IPS-NIHi11 (cell line): ENCODE results near the gene ARL13B.
"Not testable (repeated sequence)": the region's sequence is repeated elsewhere in the genome, so short reads cannot be mapped to it uniquely, and the experiment has no call there.

ENCODE experiments used
- DNase-seq: peaks from one replicate; pipeline ENCODE4 v3.0.0; 2012; ENCODE audit warnings: mixed read lengths, low spot score

ARL13B gene

DNA sequence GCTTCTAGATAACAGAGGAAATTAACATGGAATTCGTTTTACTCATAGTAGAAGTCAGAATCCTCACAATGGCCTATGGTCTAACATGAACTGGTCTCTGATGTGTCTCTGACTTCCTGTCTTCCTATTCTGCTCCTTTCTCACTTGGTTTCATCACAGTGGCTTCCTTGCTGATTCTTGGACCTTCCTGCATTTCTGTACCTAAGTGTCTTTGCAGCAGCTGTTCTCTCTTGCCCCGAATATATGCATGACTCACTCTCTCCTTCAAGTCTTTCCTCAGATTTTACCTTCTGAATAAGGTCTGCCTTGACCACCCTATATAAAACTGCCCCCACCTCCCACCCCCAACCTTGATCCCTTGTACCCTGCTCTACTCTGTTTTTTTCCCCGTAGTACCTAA lies 14.1 kb downstream of the ARL13B start:
- DNase-seq = no peak

- no peak for DNase-seq
Measured at GRCh38 chr3:94001191-94001590, 21.2 kb downstream of the ARL13B start.

DNA sequence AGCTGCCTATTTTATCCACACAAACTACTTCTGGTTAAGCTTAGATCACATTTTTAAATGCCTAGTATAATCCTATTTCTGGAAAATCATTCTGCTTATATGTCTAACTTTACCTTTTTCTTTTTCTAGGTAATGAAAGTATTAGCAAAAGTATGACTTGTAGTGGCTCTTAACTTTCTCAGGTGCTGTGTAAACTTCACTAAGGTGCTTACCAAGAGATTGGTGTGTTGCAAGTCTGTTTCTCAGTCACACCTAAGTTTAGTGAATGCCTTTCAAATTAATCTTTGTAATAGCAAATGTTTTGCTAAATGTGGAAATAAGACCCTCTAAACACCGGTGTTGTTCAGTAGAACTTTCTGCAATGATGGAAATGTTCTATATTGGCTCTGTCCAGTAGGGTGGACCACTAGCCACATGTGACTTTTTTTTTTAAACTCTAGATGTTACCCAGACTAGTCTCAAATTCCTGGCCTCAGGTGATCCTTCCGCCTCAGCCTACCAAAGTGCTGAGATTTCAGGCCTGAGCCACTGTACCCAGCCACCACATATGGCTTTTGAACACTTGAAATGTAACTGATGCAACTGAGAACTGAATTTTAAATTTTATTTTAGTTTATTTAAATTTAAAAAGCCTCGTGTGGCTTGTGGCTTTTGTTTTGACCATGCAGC lies 22.0 kb downstream of the ARL13B start:
- DNase-seq = no peak

DNA sequence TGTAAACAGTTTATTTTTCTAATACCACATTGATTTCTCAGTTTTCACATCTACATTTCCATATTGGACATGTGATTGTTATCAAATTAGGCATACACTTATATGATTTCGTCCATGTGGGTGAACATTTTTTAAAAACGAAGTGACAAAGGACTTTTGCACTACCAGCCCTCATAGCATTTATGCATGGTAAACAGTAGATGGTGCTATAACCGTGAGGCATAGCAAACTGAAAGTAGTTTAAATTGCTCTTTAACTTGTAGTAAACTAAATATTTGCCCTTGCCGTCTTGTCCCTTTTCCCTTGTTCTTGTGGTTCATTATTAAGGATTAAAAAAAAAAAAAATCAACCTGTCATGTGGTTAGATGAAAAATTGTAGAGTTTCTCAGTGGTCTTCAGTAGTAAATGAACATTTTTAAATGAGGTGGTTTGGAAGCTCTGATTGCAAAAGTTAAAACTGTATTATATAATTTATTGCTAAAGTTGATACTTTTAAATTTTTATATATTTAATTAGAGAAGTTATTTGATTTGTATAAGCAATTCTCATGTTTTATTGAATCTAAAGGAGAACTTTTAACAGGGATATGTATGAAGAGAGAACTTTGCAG lies 24.5 kb downstream of the ARL13B start:
- peak; percentile 23 for DNase-seq

DNA sequence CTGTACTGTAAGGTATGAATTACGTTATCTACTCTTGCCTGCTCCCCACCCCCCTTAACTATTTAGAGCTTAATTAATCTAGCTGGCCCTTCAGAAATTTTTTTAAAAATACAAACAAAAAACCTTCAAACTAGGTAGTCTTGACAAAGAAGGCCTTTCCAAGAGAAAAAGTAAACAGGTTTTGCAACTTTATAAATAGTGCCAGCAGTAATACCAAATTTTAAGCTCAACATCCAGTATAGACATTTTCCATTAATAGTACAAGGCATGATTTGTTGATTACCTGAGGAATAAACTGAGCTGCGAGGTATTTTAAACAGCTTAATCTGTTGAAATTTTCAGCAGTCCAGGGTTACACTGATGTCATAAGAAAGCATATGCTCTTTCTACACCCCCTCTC lies 28.3 kb downstream of the ARL13B start:
- no peak for DNase-seq

- no peak for DNase-seq
Measured at GRCh38 chr3:94009608-94010007, 29.7 kb downstream of the ARL13B start.

- DNase-seq = no peak
Measured at GRCh38 chr3:94011233-94011711, 31.3 kb downstream of the ARL13B start.

GRCh38 chr3:94012185-94012584 lies 32.2 kb downstream of the ARL13B start:
- no peak for DNase-seq

- DNase-seq = no peak
Measured at GRCh38 chr3:94015025-94015424, 35.1 kb downstream of the ARL13B start.

GRCh38 chr3:94019659-94020058 lies 39.7 kb downstream of the ARL13B start:
- no peak for DNase-seq

DNA sequence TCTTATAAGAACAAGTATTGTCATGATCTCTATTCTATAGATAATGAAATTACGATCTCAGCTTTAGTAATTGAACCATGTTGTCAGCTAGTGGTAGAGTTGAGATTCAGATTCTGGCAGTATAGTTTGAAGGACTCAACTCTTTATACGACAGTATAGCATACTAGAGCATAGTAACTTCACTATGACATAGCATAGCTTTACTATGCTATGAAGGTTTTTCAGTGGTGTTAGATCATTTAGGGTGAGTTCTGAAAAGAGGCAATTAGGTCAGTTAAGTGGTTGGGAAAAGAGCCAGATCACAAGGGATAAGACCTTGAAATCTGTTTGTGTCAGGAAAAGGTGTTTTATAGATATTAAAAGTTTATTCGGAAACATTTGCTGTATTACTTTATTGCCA lies 40.3 kb downstream of the ARL13B start:
- no peak for DNase-seq

GRCh38 chr3:94024385-94024784 lies 44.4 kb downstream of the ARL13B start:
- DNase-seq = no peak

GRCh38 chr3:94026623-94027022 lies 46.7 kb downstream of the ARL13B start:
- DNase-seq = no peak

DNA sequence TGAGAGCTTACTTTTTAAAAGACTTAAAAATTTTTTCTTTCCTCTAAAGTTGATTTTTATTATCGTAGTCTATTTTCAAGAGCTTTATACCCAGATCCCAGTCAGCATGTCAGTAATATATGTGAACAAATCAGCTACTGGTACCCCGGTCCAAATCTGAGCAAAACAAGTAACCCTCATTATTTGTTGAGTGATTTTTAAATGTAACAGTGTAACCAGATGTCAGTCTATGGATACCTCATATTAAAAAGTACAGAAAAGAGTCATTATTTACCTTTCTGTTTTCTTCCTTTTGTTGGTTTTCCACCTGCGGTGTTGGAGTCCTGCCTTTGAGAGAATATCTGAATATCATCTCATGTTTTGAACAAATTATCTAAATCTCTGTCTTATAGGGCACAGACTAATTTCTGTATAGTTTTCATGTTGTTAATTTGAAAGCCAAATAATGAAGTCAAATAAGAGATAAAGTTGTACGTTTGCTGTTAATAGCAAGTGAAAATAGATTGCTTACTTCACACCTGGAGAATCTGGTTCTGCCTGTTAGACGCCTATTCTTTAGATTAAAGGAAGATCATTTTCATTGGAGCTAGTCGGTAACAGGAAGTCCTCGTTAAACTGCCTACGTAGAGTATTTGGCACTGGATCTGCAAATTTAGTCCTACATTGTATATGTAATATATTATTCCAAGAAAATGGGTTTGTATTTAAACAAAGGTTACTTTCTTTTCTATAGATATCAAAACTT lies 48.3 kb downstream of the ARL13B start, which contains the start of gene STX19:
STX19 (minus strand) TSS at position 505 of the 745 bp plus-strand sequence. CDS start 13,328 bp downstream, outside the sequence.
- DNase-seq = peak; percentile 18

DNA sequence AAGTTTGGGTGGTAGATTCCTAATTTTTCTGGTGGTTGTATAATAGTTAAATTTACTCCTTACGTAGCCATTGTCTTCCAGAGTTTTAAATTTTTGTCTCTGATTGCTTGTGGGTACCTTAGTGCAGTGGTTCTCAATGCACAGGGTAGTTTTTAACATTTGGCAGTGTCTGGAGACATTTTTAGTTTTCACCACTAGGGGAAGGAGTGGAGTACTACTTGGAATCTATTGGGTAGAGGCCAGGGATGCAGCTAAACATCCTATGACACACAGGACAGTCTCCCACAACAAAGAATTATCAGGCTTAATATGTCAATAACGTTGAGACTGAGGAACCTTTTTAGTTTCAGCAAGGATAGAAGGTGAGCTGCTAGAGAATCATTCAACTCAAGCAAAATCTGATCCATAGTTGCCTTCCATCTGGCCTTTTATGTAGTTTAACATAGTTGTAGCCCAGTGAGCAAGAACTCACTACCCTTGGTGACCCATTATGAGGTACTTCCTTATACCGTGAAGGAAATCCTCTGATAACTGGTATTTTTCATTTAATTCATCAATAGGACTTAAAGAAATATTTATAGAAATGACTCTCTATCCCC lies 57.1 kb downstream of the ARL13B start:
- DNase-seq = peak; percentile 32

DNA sequence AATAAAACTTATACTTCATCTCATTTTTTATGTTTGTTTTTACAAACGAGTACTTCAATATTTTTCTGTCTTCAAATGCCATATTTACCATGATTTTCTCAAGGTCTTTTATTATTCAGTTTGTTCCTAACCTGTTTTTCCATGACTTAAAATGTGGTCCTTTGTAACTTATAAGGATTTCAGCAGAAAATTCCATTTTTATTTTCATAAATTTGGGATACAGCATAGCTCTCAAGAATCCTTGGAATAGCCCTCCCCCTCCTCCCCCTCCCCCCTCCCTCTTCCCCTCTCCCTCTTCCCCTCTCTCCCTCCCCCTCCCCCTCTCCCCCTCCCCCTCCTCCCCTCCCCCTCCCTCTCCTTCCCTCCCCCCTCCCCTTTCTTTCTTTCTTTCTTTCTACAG lies 63.3 kb downstream of the ARL13B start:
- no peak for DNase-seq

GRCh38 chr3:94044100-94044936 lies 64.4 kb downstream of the ARL13B start:
- DNase-seq = not testable (repeated sequence)

DNA sequence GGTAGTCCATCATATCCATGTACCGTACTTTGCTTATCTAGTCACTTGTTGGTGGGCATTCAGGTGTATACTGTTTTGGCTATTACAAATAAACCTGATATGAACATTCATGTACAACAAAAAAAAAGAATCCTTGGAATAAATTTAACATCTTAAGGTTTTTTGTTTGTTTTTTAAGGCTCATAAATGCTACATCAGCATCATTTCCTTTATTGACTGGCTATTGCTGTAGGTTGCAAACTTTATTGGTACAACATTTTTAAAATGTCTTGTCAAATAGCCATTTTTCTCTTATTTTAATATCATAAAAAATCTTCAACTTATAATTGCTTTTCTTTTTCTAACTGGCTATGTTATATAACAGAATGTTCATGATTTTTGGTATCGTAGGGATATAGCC lies 66.6 kb downstream of the ARL13B start:
- no peak for DNase-seq

DNA sequence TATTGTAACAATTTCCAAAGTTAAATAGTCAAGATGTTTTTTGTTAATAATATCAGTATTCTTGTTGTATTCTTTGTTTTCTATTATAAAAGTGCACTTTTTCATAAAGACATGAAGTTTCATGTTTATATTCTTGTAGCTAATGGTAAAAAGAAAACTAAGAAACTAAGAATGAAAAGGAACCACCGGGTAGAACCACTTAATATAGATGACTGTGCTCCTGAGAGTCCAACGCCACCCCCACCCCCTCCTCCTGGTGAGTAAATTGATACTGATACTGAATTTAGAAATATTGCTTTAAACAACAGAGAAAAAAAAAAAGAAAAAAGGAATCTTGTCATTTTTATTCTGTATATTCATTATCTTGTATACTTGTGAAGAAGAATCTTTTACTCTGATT lies 69.3 kb downstream of the ARL13B start:
- no peak for DNase-seq

- DNase-seq = no peak
Measured at GRCh38 chr3:94050546-94050945, 70.6 kb downstream of the ARL13B start.

- no peak for DNase-seq
Measured at GRCh38 chr3:94061297-94061696, 81.3 kb downstream of the ARL13B start.
